ENCODE data around the gene NRP2.

The NRP2 gene

DNA sequence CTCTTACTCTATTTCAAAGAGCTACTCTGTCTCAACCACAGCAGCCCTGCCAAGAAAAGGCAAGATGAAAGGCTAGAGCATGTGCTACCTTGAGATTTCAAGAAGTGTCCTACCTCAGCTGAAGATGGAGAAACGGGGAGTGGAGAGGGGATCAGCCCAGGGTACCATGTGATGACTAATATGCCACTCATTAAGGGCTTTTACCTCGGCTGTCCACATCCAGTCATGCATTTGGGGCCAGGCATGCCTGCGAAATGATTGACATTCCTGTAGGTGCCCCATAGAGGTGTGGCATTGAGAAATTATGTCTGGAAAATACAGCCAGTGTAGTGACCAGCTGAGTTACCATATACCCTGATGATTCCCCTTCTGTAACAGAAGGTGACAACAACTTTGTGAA lies 96.1 kb downstream of the NRP2 start:
- DNase-seq: no peak

DNA sequence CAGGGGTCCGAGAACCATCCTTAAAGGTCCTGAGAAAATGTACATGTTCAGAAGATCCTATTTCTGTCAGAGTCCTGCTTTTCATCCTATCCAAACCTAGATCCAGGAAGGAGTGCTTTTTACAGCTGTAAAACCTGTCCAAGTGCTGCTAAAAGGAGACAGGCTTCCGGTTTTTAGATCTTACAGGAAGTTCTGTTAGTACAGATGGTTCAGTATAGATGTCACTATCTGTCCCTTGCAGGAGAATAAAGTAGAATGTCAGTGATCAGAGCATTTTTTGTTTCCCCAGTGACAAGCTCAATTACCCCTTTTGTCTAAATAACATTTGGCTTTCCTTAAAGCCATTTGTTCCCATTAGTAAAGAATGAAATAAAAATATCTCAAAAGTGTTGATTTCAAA lies 98.3 kb downstream of the NRP2 start:
- DNase-seq: no peak

DNA sequence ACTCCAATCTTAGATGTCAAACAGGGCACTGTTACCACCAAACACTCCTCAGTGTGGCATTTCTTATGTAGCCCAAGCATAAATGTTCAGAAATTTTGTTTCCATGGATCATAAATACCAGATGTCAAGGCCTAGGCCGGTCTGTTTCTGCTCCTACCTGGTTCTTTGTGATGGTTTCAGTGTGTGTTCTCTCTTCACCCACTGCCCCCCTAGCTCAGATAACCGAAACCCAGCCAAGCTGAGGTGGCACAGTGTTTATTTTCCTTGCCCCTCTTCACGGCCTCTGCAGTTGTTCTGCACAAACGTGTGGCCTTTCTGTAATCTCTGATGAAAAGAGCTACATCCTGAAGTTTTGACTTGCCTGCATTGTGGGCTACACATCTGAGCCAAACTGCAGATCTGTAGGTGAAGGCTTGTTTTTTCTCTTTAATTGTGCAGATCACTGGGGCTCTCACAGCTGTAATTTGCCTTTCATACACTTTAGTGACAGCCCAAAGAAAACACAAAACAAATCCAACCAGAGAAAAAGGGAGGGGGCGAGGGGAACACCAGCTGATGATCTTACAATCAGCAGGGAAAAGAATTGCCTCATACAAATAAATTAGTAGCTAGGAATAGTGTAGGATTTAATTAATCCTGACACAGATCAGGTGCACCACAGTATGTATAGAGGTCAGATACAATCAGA lies 99.1 kb downstream of the NRP2 start:
- DNase-seq: no peak

DNA sequence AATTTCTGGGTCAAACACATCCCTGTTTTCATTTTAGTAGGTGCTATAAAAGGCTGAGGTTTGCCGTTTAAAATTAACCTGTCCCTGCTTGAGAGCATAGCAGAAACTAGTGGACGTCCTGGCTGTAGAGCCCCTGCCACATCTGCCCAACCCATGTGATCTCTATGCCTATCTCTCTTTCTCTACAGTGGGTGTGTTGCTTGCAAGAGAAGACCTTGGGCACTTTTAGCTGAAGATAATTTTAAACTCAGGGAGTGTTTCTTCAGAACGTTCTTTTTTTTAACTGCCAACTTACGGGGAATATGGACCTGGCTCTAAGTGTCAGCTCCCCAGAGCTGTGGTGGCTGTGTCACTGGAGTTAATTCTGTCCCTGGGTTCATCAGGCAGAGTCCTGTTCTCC lies 100.6 kb downstream of the NRP2 start:
- no peak for DNase-seq

DNA sequence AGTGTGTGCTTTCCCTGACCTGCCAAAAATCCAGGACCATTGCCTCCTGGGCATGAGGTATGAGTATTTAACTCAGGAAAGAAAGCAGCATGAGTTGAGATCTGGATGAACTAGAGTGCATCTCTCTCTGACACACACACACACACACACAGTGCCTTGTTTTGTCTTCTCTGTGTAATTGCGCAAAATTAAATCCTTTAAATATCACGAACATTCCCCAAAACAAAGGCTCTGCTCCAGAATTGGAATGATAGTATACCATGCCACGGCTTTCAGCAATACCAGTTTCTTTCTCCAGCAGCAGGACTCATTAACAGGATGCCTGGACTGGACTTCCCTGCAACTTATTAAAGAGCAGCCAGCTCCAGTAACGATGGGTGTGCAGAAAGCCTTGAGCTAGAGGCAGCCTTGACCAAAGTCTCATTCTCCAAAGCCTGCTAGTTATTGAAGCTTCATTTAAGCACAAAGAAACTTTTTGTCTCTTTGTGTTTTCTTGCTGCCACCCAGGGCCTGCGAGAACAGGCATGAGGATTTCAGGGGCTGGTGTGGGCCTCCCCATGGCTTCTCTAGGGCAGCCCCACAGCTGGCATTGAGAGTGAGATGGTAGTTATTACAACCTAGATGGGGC lies 101.7 kb downstream of the NRP2 start:
- DNase-seq: no peak

DNA sequence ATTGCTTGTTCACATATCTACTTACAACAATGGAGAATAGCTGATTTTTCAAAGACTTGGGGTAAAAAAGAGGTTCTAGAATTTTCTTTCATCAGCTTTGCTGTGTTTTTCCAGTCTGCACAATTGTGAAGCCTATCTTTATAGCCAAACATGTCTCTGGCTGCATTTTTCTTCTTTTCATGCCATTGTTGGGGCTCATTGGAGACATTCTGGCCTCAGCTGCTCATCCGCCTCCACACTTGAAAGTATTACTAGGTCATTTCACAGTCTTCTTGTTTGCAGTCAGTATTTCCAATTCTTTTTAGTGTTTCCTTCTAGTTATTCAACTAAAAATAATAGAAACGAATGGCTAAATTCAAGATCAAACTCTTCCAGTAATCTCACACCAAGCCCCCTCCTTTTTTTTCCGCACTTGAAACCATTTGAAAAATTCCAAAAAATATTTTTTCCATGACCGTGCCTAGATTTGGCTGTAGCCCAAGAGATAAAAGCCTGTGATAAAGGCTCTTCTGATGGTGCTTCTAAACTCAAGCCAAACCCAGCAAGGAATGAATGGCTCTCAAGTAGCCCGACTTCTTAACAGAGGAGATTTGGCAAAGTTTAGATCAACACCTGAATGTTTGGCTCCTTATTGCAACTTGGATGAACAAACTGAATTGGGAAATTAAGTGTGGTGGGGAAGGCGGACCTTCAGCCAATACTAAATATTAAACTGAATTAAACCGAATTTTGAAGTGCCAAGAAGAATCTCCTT lies 103.4 kb downstream of the NRP2 start:
- DNase-seq: no peak

DNA sequence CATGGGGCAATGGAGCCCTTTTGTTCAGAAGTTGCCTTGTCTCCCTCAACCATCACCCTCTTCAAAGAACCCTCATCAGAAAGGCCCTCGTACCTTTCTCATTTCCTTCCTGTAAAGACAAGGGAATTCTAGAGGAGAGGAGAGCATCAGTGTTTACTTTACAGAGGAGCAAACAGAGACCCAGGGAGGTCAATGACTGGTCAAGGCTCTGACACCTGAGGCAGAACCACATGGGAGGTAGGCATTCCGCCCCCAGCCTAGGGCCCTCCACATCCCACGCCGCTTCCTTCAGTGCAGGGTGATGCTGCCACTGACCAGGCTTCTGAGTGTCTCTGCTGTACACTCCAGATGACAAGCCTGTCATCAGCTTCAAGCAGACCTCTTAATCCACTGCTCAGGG lies 104.7 kb downstream of the NRP2 start:
- DNase-seq: no peak

DNA sequence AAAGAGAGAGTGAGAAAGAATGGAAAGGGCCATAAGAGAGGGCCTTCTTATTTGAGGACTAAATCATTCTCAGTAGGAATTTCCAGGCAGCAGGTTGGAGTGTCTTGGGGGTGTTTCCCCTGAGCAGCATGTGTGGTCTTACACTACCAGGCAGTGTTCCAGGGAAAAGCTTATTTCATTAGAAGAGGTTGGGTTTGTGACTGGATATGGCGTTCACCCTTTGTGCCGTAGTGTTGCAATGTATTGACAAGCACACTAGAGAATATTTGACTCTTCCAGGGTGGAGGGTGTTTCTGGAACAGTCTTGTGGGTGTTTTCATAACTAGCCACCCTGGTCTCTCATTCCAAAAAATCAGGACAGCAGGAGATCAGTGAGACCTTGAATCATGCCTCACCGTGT lies 105.5 kb downstream of the NRP2 start:
- DNase-seq: no peak

DNA sequence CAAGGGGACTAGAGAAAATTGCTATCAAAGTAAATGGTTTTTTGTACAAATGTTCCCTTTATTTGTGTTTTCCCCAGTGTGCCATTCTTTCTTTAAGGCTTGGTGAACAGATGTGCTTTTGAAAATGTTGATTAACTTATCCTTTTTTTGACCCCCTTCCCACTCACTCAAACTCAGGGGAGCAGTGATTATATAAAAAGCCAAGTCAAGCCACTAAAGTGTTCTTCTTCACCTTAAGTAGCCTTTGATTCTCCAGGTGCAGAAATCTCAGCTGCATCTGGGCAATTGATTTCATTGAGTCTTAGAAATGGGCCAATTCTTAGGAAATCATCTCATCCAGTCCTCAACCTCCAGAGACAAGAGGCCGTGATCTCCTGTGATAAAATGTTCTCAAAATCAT lies 107.6 kb downstream of the NRP2 start:
- no peak for DNase-seq

DNA sequence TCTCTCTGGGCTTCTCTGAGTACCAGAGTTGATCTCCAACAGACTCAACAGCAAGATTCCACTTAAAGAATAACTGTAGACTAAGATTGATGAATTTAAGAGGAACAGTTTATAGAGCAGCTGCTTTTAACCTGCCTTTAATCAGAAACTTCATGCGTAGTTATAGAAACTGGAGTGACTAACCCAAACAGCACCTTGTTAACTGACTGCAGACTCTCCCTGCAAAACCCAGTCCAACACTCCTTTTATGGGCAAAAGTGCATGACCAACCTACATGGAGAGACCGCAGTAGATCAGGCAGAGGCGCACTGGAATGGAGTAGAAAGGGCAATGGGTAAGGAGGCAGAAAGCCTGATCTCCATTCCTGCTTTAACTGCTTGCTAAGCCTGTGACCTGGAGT lies 110.6 kb downstream of the NRP2 start:
- DNase-seq: no peak

DNA sequence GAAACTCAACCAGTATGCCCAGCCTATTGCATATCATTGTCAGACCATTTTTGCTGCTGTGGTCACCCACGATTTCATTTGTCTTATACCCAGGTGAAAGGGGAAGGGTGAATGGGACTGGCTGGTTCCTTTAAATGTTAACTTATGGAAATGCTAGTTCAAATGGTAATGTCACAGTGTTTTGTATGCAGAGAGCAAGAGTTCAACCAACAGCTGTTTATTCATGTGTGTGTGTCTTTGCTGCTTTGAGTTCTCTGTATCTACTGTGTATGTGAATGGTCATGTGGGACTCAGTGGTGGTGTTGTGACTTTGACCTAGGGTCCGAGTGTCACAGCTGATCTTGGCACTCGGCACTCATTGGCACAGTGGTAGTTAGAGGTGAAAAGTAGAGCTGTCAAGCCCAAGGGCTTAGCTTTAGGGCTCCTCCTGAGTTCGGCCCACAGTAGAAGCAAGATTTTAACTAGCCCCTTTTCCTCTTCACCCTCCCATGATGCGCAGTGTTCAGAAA lies 114.6 kb downstream of the NRP2 start:
- DNase-seq: no peak

DNA sequence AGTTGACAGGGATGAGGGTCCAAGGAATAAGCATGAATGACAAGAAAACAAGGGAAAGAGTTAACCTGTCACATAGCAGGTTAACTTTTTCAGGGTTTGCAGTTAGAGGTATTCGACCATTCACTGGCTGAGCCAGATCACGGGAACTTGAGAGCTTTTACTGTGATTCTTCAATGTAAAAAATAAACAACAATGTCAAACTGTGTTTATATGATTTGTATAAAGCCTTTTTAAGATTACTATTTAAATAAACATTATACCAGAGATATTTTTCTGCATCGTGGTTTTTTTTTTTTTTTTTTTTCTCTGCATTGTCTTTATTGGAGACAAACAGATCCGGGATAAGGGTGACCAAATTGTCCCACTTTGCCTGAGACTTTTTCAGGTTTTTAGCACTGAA lies 115.6 kb downstream of the NRP2 start:
- DNase-seq: no peak

DNA sequence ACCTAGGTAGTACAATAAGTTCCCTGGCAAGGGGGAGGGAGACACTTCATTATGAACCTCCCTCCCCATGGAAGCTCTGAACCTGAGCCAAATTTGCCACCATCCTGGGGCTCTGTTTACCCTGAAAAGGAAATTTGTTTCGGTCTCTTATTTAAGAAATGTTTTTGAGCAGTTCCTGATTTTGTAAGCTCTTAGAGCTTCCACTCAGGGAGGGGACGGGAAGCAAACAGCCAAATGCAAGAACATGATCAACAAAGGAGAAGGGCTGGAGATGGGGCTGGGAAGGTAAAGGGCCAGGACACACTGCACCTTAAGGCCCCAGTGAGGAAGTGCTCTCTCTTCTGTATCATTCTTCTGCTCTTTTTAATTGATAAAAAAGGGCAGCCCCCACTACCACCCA lies 117.9 kb downstream of the NRP2 start:
- no peak for DNase-seq

DNA sequence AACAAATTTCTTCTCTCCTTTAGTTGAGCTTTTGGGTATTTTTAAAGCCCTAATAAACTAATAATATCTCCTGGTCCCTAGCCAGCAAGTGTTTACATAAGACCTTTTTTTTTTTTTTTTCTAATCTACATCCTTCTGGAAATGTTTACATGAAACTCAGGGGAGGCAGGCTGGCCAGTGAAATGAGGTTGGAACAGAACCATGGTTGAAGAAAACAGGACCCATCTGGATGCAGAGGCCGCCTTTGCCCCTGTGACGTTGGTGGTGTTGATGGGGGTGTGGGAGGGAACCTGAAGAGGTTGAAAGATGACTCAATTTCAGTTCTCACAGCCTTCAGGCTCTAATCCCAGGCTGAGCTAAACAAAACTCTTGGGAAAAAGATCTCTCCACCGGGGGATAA lies 118.5 kb downstream of the NRP2 start:
- no peak for DNase-seq

DNA sequence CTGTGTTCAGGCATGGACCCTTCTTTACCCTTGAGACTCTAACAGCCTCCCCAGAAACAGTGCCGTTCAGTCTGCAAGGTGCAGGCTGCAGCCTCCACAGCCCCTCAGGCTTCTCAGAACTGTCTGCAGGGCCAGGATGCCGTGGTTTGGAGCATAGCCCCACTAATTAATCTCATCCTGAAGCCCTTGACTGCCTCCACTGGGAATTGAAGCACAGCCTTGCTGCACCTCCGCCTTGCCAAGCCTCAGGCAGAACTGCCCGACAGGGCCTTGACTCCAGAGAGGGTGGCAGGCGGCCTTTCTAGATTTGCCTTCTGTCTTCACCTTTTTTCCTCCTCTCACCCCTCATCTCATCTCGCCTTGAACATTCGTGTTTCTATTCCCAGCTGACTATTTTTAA lies 119.8 kb downstream of the NRP2 start:
- no peak for DNase-seq

DNA sequence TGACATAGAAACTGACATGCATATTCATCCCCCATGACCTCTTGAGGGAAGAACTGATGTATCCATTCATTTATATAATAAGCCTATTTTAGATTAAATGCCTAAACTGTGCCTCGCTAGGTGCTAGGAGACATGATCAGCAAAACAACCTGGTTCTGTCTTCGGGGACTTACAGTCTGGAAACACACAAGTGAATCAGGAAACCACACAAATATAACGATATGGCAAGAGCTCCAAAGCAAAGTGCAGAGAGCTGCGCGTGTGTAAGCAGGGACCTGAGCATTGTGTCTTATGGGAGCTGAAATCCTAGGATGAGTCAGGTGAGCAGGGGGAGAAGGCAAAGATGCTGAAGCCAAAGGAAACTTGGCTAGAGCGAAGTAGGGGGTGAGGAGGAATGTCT lies 120.6 kb downstream of the NRP2 start:
- DNase-seq: no peak

DNA sequence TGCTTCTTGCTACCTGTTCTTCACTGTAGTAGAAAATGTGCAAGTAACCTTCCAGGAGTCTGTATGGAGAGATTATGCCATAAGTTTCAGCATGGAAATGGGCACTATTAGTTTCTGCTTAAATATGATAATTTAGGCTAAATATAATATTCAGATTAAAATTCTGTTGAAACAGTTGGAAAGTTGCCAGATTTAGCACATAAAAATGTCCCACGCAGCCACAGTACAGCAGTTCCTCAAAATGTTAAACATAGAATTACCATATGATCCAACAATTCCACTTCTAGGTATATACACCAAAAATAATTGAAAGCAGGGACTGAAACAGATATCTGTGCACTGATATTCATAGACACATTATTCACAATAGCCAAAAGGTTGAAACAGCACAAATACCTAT lies 121.2 kb downstream of the NRP2 start:
- no peak for DNase-seq

DNA sequence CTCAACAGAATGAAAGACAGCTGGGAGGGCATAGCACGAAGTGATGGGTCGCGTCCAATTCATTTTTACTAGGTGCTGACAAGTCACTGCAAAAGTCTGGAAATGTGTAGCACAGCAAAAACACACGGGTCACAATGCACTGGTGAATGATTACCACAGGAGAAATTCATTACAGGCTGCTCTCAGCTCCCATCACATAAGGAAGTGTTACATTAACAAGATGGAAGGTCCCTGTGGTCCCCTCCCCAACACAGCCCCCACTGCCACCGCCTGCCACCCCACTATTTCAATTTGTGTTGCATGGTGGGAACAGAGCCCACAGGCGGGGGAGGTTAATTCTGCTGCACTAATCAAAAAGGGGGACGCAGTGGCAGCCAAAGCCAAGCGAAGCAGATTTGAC lies 122.8 kb downstream of the NRP2 start:
- DNase-seq: no peak

DNA sequence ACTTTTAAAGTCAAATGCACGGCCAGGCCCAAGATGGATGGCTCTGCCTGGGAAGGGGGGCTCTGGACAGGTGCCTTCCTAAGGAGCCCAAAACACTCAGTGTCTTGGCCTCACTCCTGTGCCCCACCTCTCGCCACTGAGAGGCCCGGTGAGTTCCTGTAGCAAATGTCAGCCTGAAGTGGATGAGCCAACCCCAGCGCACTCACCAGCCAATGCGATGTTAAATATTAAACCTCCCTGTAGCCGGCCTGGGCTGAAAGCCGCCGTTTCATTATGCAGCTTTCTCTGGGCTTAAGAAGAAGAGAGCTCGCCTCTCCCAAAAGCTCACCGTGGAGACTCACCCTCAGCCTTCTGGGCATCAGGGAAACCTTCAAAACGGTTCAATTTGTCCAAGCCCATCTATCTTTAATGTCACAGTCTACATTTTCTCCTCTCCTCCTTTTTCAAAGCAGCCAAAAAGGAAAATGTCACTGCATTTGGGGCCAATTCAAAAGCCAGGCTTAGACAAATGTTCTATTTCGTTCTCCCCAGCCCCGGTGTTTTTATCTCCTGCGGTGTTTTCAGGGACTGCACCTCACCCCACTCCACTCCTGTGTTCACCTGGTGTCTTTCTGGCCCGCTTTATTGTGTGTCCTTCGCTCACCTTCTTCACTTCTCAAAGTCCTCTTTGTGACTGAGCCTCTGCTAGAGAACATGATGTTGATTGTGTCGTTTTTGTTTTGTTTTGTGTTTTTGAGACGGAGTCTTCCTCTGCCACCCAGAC lies 124.0 kb downstream of the NRP2 start:
- no peak for DNase-seq

DNA sequence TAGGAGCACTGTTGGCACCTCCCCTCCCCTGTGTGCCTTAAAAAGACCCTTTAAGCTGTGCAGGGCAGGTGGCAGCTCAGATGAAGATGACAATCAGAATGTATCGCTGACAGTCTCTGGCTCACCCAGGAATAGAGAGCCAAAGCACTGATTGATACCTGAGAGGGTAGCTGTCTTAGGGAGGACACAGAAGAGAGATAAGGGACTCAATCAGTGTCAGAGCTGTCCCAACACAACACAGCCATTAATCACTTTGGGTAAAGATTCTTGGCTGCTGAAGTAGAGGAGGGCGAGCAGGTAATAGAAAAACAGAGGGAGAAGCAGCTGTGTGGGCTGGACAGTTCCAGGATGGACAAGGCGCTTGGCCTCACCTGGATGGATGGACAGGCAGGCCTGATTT lies 124.9 kb downstream of the NRP2 start:
- DNase-seq: no peak

DNA sequence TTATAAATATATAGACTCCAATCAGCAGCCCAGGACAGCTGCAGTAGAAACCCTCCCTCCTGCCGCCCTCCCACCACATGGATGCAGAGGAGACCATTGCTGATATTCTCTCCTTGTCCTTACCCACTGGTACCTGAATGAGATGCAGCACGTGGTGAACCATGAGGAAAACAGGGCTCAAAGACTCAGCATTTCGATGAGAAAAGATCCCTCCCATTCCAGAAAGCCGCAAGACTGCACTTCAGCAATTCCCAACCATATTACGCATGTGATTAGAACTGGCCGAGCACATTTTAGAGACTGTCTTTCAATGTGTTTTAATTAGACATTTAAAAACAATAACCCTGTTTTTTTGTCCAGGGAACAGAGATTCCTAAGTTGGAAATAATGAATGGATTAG lies 125.5 kb downstream of the NRP2 start:
- DNase-seq: no peak

DNA sequence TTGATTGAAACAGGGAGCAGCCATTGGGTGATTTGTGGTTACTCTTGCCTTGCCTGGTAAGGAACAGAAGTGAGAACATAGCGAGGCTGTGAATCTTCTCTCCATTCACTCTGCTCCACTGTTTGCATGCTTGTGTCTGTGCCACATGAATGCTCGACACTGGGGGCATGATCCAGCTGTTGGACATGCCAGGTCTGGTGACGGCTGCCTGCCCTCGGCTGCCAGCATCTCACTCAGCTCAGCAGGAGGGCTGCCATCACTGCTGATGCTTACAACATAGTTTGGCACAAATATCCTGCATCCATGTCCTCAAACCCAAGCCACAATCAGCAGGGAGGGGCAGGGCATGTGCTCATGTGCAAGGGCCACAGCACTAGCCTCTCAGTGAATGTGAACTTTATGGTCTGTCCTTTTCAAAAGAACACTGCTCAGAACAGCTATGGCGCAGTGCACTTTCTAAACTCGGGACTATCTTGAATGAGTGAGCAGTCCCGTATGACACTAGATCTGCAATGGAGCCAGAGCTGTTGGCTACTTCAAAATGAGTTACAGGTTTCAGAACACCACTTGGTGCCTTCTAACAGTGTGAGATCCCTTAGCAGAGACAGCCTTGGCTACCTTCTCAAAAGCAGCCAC lies 126.3 kb downstream of the NRP2 start:
- DNase-seq: no peak

DNA sequence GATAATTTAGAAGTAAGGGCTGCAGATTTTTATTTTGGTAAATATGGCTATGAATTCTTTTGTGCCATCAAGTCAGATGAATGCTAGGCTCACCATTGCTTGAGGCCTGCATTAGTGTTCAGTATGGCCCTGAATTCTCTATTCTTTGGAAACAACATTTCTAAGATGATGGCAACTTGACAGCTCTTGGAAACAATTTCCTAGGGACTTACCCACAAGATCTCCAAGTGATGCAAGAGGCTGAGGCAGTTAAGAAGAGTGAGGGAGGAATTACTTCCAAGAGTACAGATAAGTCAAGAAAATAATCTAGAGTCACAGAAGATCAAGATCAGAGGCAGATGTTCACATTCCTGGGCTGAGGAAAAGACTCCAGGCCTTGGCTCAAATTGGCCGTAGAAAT lies 129.1 kb downstream of the NRP2 start:
- no peak for DNase-seq
